LHCN-M2 (cell line): ENCODE results near the gene NKIRAS1. TPM values are rescaled to one million over a fixed set of nuclear protein-coding genes. Genes with fewer than 3 reads are reported as not detected.
A peak's percentile ranks its signal among the peaks of the same experiment; 100 is the strongest.

Source experiments
- DNase-seq: peaks from one replicate; pipeline ENCODE4 v3.0.0-alpha.2; 2012; ENCODE audit warnings: low read depth
- polyA plus RNA-seq: library from polyadenylated mRNA; unstranded; fragments of >200 nt; gene quantifications from one replicate; pipeline ENCODE4 v1.2.1, GENCODE V29; 2012; ENCODE audit warnings: missing spikeins
- total RNA-seq: library from RNA; depleted of rRNA; stranded (reverse); fragments of >200 nt; gene quantifications from 2 replicates; pipeline ENCODE4 v1.2.3, GENCODE V29; 2014; rRNA removed

Gene NKIRAS1
- 15.2 and 19.3 TPM in 2 replicates for total RNA-seq
- polyA plus RNA-seq, result 6.3 TPM

- DNase-seq, result peak; percentile 96
Observed at GRCh38 chr3:23916886-23917678, at the start of gene NKIRAS1, which contains the start of gene RPL15. NKIRAS1 (minus strand) TSS chr3:23916990; CDS start chr3:23910904, 6,086 bp downstream. RPL15 (plus strand) TSS chr3:23917132; CDS start chr3:23917860, 728 bp downstream.

- DNase-seq, result no peak
Observed at GRCh38 chr3:23966328-23966727, 49.5 kb upstream of the NKIRAS1 start.

- no peak for DNase-seq
Observed at GRCh38 chr3:23964537-23965235, 47.9 kb upstream of the NKIRAS1 start.

- DNase-seq, result peak; percentile 37
Observed at GRCh38 chr3:23961913-23962312, 45.1 kb upstream of the NKIRAS1 start.

- peak; percentile 70 for DNase-seq
Observed at GRCh38 chr3:23961066-23961465, 44.3 kb upstream of the NKIRAS1 start.

GRCh38 chr3:23960649-23961048, 43.9 kb upstream of the NKIRAS1 start:
- no peak for DNase-seq

GRCh38 chr3:23959135-23959900, 42.5 kb upstream of the NKIRAS1 start:
- peak; percentile 79 for DNase-seq

GRCh38 chr3:23956701-23957100, 39.9 kb upstream of the NKIRAS1 start:
- DNase-seq, result no peak

- DNase-seq, result no peak
Observed at GRCh38 chr3:23954144-23954543, 37.4 kb upstream of the NKIRAS1 start.

GRCh38 chr3:23953523-23953922, 36.7 kb upstream of the NKIRAS1 start:
- no peak for DNase-seq

- DNase-seq, result peak; percentile 65
Observed at GRCh38 chr3:23952646-23953045, 35.9 kb upstream of the NKIRAS1 start.

- no peak for DNase-seq
Observed at GRCh38 chr3:23950293-23950692, 33.5 kb upstream of the NKIRAS1 start.

- peak; percentile 19 for DNase-seq
Observed at GRCh38 chr3:23949784-23950183, 33.0 kb upstream of the NKIRAS1 start.

GRCh38 chr3:23948761-23949160, 32.0 kb upstream of the NKIRAS1 start:
- DNase-seq, result no peak

- DNase-seq, result peak; percentile 96
Observed at GRCh38 chr3:23945913-23946687, 29.3 kb upstream of the NKIRAS1 start.

- no peak for DNase-seq
Observed at GRCh38 chr3:23945663-23945912, 28.8 kb upstream of the NKIRAS1 start.

- DNase-seq, result peak; percentile 70
Observed at GRCh38 chr3:23944861-23945662, 28.3 kb upstream of the NKIRAS1 start, which contains the start of gene NR1D2. NR1D2 (plus strand) TSS chr3:23945286; CDS start chr3:23945579, 293 bp downstream.

- DNase-seq, result no peak
Observed at GRCh38 chr3:23944007-23944783, 27.4 kb upstream of the NKIRAS1 start.

GRCh38 chr3:23942546-23942945, 25.8 kb upstream of the NKIRAS1 start:
- no peak for DNase-seq

GRCh38 chr3:23941440-23941839, 24.6 kb upstream of the NKIRAS1 start:
- no peak for DNase-seq
